NCI-H1048 (cell line): ENCODE data around the gene PPP4R4.

Experiments
- DNase-seq: peaks from one replicate; lab custom pipeline; 2025; lab: John Stamatoyannopoulos, UW

The PPP4R4 gene, protein sequence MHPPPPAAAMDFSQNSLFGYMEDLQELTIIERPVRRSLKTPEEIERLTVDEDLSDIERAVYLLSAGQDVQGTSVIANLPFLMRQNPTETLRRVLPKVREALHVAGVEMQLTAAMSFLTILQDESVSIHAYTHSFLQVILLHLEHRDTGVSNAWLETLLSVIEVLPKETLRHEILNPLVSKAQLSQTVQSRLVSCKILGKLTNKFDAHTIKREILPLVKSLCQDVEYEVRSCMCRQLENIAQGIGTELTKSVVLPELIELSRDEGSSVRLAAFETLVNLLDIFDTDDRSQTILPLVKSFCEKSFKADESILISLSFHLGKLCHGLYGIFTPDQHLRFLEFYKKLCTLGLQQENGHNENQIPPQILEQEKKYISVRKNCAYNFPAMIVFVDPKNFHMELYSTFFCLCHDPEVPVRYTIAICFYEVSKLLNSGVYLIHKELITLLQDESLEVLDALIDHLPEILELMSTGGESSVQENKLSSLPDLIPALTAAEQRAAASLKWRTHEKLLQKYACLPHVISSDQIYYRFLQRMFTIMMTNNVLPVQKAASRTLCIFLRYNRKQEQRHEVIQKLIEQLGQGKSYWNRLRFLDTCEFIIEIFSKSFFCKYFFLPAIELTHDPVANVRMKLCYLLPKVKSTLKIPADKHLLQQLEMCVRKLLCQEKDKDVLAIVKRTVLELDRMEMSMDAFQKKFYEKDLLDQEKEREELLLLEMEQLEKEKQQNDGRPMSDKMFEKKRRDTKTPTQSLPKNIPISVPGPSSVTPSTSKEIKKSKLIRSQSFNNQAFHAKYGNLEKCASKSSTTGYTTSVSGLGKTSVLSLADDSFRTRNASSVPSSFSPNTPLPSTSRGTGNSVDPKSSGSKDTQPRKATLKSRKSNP

DNA sequence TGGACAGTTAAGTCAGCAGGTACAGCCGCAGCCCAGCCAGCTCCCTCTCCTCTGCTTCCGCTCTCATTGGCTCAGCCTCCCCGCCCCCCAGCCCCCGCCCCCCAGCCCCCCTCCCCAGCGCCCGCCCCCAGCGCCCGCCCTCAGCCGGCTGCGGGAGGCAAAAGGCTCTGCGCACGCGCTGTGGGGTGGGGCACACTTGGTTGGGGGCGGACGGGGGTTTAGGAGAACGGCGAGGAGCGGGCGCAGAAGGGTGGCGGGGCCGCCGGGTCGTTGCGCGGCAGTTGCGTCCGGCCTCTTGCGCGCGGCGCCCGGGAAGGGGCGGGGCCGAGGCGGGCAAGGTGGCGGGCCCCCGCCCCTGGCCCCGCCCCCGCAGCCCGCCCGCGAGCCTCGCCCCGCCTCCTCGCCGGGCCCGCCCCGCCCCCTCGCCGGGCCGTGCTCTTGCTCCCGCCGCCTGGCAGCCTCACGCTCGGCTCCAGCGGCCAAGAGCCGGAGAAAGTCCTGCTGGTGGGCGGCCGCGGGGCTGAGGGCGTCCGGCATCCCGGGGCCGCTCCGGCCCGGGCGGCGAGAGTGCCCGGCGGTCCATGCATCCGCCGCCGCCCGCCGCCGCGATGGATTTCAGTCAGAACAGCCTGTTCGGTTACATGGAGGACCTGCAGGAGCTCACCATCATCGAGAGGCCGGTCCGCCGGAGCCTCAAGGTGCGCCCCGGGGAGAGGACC is at the start of gene PPP4R4:
TSS of gene PPP4R4 (plus strand) at position 438 of the 719 bp plus-strand sequence. CDS start at position 582, 144 bp downstream.
- DNase-seq: peak; percentile 59

DNA sequence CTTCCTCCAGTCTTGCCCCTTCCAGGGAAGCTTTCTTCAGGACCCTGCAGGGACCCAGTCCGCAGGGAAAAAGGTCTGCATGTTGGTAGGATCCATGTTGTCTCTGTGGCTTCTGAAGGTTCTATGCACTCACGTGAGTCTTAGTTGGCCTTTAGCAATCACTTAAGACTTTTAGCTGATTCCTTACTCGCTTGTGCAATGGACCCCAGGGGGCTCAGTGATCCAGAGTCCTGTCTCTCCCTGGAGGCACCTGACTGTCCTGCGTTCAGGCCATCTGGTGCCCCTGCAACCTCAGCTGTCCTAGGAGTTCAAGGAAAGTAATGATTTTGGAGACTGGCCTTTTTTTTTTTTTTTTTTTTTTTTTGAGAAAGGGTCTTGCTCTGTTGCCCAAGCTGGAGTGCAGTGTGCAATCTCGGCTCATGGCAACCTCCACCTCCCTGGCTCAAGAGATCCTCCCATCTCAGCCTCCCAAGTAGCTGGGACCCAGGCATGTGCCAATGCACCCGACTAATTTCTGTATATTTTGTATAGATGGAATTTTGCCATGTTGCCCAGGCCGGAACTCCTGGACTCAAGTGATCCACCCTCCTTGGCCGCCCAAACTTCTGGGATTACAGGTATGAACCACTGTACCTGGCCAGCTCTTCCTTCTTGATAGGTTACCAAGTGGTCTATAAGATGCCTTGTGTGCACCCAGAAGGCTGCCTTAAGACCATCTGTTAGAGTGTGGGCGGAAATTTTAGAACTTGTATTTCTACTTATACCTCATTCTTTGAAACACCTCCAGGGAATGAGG is 49.3 kb upstream of the PPP4R4 start:
- no peak for DNase-seq

DNA sequence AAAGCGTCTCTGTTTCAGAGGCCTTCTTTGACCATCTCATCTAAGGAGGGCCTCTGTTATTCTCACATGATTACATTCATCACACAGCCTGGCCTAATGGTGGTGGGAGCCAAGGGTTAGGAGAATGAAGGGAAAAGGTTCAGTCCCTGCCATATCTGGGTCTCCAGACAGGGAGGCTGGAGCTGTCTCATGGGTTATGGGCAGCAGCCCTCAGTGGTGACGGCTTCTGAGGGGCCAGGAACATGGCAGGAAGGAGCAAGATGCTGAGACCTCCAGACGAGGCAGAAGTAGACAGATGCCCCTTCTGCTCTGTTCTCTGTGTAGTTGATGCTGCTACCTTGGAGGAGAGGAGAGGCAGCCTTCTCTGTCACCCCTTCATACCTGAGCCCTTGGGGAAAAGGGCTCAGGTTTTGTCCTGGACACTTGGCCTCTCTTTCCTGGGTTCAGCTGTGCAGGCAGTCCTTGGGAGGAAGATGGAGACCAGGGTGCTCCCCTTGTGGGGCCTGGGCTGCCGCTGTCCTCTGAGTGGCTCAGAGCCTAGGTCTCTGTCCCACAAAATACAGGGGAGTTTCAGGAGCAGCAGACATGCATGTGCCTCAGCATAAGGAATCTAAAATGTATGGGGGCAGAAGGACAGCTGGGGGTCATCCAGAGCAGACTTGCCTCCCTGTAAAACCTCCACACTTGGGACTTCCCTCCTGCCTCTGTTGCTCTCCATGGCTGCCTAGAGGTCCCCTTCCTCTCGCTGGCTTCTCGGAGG is 48.3 kb upstream of the PPP4R4 start:
- no peak for DNase-seq

DNA sequence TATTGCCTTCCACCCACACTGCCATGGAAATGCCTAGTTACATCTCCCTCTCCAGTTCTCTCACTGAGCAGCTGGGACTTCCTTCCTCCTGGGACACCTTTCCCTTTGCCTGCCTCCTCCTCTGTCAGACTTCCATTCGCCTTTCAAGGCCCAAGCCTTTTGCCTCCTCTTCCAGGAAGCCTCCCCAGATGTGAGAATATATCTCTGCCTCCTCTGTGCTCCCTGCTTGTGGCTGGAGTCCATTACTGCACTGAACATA is 47.8 kb upstream of the PPP4R4 start:
- DNase-seq: no peak

DNA sequence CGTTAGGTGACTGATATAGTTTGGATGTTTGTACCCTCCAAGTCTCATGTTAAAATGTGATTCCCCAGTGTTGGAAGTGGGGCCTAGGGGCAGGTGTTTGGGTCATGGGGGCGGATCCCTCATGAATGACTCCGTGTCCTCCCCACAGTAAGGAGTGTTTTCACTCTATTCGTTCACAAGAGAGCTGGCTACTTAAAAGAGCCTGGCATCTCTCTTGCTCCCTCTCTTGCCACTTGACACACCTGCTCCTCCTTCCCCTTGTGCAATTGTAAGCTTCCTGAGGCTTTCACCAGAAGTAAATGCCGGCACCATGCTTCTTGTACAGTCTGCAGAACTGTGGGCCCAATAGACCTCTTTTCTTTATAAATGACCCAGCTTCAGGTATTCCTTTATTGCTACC is 47.3 kb upstream of the PPP4R4 start:
- DNase-seq: no peak

DNA sequence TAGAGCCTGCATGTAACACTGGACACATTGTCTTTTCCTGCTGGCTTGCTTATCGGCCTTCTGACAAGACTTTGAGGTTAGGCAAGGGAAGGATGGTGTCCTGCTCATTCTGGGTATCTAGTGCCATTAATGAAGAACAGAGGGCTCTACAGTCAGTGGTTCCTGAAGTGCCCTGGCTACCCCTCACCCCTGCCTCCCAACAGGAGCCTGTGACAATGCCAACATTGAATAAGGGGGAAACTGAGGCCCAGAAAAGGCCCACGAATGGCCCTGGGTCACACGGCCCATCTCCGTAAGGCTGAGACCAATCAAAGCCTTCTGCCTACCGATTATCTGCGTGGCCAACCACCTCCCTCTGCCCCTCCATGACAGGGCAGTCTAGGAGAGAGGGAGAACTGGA is 46.8 kb upstream of the PPP4R4 start:
- DNase-seq: no peak

DNA sequence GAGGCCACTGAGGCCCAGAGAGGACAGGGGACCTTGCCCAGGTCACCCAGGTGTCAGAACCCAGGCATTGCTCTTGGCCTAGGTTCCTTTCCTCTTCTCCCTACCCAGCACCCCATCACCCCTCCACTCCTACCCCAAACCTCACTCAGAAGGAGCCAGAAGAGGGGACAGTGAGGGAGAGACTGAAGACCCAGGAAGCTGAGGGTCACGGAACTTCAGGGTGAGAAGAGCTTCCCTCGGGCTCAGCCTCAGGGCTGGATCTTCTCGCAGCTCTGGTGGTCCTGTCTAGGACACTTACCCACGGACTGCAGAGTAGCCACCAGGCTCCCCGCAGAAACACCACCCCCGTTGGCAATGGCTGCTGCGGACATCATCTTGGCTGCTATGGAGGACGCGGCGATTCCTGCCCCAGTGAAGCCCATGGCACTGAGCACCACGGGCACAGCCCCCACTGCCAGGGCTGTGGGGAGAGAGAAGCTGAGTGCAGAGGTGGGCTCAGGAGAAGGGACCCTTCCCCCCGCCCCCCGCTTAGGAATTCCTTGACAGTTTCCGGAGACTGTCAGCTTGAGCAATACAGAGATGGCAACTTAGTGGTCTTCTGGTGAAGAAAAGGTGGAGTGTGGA is 45.8 kb upstream of the PPP4R4 start:
- DNase-seq: no peak

DNA sequence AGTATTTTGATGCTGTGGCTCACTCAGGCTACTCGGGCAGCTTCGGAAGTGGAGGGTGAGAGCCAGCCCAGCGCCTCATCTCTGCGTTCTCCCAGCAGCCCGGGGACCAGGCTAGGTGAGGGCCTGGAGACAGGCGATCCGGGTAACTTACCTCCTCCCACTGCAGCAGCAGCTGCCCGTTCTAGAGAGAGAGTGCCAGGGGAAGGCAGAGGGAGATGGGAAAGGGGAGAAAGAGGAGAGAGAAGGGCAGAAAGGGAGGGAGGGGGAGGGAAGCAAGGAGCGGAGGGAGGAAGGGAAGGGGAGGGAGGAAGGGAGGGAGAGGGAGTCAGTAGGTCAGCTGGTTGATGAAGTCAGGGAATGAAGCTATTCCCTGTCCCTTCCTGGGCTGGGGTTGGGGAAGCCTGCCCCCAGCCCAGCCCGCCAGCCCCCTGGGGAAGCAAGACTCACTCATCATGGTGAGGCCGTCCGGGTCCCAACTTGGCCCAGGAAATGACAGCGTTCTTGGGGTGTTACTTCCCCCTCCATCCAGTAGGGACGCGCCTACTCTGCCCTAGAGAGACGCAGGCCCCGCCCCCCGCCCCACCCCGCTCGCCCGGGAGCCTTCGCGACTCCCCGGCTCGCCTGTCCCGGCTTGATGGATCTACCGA is 44.9 kb upstream of the PPP4R4 start, which contains the start of gene IFI27L2:
TSS of gene IFI27L2 (minus strand) at position 494 of the 647 bp plus-strand sequence. CDS start at position 454, 40 bp downstream.
- DNase-seq: peak; percentile 59

DNA sequence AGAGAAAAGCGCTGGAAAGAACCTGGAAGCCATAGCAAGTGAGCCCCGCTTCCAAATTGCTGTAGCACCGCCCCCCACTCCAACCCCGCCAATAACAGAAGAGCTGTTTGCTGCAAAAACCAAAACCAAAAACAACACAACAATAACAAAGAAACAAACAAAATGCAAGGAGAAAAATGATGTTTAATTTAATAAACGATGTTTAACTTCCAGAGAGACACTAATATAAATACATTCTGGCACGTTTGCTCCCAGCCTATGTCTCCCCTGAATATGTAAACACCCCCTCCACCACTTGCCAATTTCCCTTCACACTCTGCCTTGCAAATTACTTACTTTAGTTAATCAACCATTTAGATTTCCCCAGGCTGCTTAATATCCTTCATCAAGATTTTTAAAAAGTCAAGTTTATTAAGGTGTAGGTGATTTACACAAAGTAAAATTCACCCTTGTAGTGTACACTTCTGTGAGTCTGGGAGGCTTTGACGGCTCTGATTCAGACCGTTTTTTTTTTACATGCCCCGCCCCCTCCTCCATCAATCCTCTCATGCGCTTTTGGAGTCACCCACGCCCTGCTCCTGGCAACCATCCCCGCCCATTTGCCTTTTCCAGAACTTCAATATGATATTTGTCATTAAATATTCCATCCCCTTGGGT is 44.2 kb upstream of the PPP4R4 start:
- DNase-seq: peak; percentile 42

DNA sequence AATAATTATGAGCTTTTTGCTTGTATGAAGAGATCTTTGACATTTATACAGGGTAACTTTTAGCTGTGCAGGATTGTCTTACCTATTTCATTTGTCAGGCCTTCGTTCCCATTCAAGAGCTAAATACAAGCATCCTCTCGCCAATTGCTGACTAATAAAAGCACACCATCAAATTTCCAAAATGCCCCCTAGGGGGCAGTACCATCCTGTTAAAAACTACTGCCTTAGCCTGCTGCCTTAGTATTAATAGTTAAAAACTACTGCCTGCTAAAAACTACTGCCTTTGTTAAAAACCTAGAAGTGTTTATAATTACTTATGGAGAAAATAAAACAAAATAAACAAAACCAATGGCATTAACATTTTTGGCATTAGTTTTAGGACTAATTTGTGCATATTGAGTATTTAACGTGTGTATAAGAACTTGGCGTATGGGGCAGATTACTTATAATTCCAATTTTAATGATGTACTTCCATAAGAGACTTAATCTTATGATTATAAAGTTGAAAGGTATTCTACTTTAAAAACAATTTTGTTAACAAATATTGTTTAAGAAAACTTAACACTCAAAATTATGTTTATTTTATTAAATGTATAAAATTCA is 41.7 kb upstream of the PPP4R4 start:
- DNase-seq: no peak

DNA sequence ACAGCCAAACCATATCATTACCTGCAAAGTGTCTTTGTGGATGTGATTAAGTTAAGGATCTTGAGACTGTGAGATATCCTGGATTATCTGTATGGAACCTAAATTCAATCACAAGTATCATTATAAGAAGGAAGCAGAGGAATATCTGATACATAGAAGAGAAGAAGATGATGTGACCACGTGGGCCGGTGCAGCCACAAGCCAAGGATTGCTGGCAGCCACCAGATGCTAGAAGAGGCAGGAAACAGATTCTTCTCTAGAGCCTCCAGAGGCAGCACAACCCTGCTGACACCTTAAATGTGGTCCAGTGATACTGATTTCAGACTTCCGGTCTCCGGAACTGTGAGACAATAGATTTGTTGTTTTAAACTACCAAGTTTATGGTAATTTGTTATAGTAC is 38.6 kb upstream of the PPP4R4 start:
- no peak for DNase-seq

DNA sequence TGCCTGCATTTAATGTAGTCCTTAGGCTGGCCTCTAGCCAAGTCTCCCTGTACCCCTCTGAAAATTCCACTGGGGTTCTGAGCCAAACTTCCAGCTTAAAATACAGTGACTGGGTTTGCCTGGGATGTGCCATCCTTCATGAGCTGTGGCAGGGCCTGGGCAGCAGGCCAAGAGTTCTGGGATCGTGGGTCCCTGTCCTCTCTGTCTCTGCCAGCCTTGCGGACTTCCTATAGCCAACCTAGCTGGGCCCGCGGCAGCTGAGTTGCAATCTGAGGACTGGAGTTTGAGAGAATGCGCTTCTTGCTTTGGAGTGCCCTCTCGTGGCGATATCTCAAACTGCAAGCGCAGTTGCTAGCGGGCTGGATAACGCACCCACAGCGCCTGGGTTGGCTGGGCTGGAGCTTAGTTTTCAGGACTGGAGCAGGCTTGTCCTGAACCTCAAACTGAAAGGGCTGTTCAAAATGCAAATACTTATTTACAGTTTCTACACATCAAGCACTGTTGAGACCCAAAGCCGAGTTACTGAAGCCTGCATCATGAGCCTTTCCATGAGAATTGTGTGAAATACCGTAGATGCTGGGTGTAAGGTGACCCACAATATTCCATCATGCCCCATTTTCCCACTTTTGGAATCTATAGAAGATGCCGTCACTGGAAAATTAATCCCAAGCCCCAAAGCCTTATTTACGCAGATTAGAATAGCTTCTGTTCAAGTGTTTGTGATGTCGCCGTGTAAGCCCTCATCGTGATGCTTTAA is 37.4 kb upstream of the PPP4R4 start:
- DNase-seq: peak; percentile 49

DNA sequence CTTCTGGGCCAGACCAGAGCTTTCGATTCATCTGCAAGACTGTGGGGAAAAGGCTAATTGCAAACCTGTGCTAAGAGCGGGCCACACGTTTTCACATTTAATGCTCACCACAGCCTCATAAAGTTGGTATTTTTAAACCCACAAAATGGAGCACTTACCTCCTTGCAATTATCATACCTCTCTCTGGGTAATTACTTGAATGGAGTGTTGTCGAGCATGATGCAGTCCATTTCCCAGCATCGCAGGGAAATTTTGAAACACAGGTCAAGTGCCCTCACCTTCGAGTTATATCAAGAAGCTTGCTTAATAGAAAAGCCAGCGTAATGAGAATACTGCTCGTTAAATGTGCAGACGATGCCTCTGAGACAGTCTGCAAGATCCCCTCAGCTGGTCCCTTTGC is 35.9 kb upstream of the PPP4R4 start:
- DNase-seq: no peak

DNA sequence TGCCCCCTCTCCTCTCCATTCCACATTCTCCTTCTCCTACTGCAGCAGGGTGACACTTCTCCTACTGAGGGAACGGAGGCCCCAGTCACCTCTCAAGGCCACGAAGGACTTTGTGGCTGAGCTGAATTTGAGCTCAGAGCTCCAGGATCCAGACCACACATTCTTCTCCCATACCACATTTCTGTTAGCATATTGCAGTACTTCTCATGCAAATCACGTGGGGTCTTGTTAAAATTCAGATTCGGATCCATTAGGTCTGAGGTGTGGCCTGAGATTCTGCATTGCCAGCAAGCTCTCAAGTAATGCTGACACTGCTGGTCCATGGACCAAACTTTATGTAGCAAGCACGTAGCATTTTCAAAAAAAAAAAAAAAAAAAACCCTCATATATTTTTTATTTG is 35.1 kb upstream of the PPP4R4 start:
- DNase-seq: no peak

DNA sequence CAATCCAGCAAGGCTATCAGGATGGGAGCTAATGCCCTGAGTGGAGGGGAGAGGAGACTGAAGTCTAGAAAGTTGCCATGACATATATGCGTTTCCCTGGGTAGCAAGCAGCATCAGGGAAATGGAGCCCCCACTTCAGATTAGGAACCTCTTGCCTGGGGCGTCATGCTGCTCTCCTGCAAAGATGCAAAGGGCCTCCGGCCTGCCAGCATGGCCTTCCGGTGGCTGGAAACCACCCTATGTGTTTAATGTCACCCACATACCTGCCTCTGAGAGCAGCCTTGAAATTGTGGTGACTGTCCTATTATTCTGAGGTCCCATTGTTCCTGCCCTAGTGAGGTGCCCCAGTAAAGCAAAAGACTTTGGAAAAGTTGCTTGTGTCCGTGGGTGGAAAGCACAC is 34.7 kb upstream of the PPP4R4 start:
- DNase-seq: no peak

DNA sequence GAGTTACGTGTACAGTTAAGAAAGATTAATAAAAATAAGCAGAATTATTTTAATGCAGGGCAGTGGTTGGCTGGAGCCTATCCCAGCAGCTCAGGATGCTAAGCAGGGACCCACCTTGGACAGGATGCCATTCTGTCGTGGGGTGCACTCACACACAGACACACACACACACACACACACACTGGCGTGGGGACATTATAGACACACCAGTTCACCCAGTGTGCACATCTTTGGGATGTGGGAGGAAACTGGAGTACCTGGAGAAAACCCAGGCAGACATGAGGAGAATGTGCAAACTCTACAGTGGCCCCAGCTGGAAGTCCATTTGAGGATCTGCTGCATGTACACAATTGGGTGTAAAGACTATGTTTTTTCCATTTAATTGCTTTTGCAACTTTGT is 31.9 kb upstream of the PPP4R4 start:
- DNase-seq: no peak

DNA sequence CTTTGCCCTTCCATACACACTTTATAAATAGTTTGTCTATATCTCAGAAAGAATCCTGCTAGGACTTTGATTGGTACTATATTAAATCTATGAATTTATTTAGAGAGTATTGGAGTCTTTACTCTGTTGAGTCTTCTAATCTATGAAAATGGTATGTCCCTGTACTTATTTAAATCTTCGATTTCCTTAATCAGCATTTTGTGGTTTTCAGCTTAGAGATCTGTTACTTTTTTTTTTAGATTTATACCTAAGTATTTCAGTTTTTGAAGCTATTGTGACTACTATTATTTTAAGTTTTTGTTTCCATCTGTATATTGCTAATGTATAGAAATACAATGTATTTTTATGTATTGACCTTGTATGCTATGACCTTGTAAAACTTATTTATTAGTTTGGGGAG is 31.3 kb upstream of the PPP4R4 start:
- no peak for DNase-seq

DNA sequence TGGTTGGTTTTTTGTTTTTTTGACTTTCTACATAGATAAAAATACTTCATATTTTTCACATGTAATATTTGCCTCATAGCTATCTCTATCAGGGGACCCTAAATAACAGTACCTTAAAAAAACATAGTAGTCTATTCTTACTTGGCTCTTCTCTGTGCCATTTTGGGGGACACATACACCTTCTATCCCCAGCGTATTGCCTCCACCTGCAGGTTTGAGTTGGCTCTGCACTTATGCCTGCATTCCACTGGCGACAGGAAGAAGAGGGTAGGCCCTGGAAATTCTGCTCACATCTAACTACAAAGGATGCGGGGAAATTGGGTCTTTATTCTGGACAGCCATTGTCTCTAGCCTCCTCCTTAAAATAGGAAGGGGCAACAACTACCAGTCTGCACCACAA is 30.9 kb upstream of the PPP4R4 start:
- DNase-seq: no peak
